ENCODE measurements around the gene MOV10L1.
A peak's percentile ranks its signal among the peaks of the same experiment; 100 is the strongest.
"Not testable (repeated sequence)": the region's sequence is repeated elsewhere in the genome, so short reads cannot be mapped to it uniquely, and the experiment has no call there.

Gene MOV10L1

GRCh38 chr22:50165436-50166123, 75.8 kb downstream of the MOV10L1 start:
- no peak for DNase-seq

GRCh38 chr22:50167689-50168489, 78.1 kb downstream of the MOV10L1 start:
- no peak for DNase-seq

- DNase-seq: not testable (repeated sequence)
These were observed 78.8 kb downstream of the MOV10L1 start for GRCh38 chr22:50168490-50169180.

GRCh38 chr22:50169181-50169759, 79.5 kb downstream of the MOV10L1 start:
- no peak for DNase-seq

GRCh38 chr22:50169774-50170341, 80.1 kb downstream of the MOV10L1 start:
- DNase-seq: no peak

- DNase-seq: peak; percentile 15
These were observed 80.9 kb downstream of the MOV10L1 start, which contains the start of gene PANX2 for GRCh38 chr22:50170453-50171318. TSS of gene PANX2 (plus strand) at chr22:50170731. CDS start at chr22:50170731, 0 bp downstream.

GRCh38 chr22:50171319-50171964, 81.6 kb downstream of the MOV10L1 start:
- no peak for DNase-seq

- DNase-seq: no peak
These were observed 82.2 kb downstream of the MOV10L1 start for GRCh38 chr22:50171965-50172421.

- no peak for DNase-seq
These were observed 83.6 kb downstream of the MOV10L1 start for GRCh38 chr22:50173311-50173982.

GRCh38 chr22:50173983-50174355, 84.2 kb downstream of the MOV10L1 start:
- no peak for DNase-seq

GRCh38 chr22:50174382-50175190, 84.8 kb downstream of the MOV10L1 start:
- no peak for DNase-seq

GRCh38 chr22:50175191-50175461, 85.3 kb downstream of the MOV10L1 start:
- no peak for DNase-seq

- DNase-seq: no peak
These were observed 86.4 kb downstream of the MOV10L1 start for GRCh38 chr22:50175921-50176849.

- DNase-seq: no peak
These were observed 87.2 kb downstream of the MOV10L1 start for GRCh38 chr22:50176850-50177536.

GRCh38 chr22:50177537-50178470, 88.0 kb downstream of the MOV10L1 start:
- no peak for DNase-seq

- DNase-seq: no peak
These were observed 88.7 kb downstream of the MOV10L1 start for GRCh38 chr22:50178471-50178864.
